Measurements from ENCODE around the gene TMEM86B.

DNA sequence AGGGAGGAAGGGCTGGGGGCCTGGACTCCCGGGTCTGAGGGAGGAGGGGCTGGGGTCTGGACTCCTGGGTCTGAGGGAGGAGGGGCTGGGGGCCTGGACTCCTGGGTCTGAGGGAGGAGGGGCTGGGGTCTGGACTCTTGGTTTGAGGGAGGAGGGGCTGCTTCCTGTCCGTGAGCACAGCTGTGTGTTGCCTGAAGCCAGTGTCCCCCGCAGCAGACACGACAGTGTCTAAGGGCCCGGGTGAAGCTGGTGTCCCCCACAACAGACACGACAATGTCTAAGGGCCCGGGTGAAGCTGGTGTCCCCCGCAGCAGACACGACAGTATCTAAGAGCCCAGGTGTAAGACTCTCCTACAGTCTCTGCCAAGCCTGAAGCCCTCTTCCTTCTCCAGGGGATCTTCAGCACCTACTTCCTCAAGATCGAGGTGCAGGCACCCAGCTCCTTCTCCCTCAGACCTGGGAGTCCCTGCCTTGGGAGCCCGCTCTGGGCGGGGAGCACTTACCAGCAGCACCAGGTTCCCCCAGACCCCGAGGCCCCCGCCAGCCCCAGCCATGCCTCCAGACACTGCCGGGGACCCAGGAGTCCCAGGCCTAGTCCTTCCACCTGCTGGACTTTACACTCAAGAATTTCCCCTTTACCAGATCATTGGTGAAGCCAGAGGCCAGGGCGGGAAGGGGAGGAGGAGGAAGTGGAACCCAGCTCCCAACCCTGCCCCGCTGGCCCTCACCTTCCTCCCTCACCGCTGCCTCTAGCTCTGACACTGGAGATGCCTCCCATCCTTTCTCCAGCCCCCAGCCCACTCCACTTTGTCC lies 19.5 kb downstream of the TMEM86B start, which contains the start of gene PTPRH:
- no peak for TF ChIP-seq CTCF (IDR thresholded peaks at IDR 0.05)
- no peak for TF ChIP-seq POLR2AphosphoS5 (IDR thresholded peaks at IDR 0.05; ENCODE audit: low read depth, low read length)
- TF ChIP-seq, protein P1, sequence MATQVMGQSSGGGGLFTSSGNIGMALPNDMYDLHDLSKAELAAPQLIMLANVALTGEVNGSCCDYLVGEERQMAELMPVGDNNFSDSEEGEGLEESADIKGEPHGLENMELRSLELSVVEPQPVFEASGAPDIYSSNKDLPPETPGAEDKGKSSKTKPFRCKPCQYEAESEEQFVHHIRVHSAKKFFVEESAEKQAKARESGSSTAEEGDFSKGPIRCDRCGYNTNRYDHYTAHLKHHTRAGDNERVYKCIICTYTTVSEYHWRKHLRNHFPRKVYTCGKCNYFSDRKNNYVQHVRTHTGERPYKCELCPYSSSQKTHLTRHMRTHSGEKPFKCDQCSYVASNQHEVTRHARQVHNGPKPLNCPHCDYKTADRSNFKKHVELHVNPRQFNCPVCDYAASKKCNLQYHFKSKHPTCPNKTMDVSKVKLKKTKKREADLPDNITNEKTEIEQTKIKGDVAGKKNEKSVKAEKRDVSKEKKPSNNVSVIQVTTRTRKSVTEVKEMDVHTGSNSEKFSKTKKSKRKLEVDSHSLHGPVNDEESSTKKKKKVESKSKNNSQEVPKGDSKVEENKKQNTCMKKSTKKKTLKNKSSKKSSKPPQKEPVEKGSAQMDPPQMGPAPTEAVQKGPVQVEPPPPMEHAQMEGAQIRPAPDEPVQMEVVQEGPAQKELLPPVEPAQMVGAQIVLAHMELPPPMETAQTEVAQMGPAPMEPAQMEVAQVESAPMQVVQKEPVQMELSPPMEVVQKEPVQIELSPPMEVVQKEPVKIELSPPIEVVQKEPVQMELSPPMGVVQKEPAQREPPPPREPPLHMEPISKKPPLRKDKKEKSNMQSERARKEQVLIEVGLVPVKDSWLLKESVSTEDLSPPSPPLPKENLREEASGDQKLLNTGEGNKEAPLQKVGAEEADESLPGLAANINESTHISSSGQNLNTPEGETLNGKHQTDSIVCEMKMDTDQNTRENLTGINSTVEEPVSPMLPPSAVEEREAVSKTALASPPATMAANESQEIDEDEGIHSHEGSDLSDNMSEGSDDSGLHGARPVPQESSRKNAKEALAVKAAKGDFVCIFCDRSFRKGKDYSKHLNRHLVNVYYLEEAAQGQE (IDR thresholded peaks at IDR 0.05; ENCODE audit: insufficient read depth in 1 of 2, low read depth in 2 of 2, low read length in 1 of 2) = no peak
- no peak for TF ChIP-seq TCF7L2 (IDR thresholded peaks at IDR 0.05; ENCODE audit: low read depth, low read length)
